Measurements from ENCODE around the gene SOX6. TPM values are rescaled to one million over a fixed set of nuclear protein-coding genes. Genes with fewer than 3 reads are reported as not detected.
"Not testable (repeated sequence)": the region's sequence is repeated elsewhere in the genome, so short reads cannot be mapped to it uniquely, and the experiment has no call there.

SOX6 gene
- total RNA-seq, 4 donors from 2014 or later = 1.7 to 3.6 (median 3.2) TPM

DNA sequence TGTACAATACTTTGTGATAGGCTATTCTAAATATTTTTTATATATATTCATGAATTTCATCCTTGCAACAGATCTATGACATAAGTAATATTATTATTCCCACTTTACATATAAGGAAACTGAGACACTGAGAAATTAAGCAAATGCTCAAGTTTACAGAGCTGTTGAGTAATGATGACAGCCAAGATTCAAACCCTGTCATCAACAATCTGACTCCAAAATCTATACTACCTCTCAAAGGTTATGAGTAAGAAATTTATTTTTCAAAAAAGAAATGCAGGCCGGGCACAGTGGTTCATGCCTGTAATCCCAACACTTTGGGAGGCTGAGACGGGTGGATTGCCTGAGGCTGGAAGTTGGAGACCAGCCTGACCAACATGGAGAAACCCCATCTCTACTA, 22.6 kb upstream of the SOX6 start:
- Histone ChIP-seq H3K4me1 (no peaks in the 10 kb centered on the region), H3K27me3 (no peaks in the 10 kb centered on the region), H3K36me3 (no peaks in the 10 kb centered on the region), H3K27ac (replicated peaks in 1 of 4) (no peak overlapping the region), H3K4me3 (no peak overlapping the region), H3K9me3 (no peaks in the 10 kb centered on the region)
- TF ChIP-seq POLR2A (IDR thresholded peaks at IDR 0.05; ENCODE audit: low read depth) (no peak), POLR2AphosphoS5 (IDR thresholded peaks at IDR 0.05) (no peak), EP300 (IDR thresholded peaks at IDR 0.05) (no peak)
- TF ChIP-seq, protein P1, sequence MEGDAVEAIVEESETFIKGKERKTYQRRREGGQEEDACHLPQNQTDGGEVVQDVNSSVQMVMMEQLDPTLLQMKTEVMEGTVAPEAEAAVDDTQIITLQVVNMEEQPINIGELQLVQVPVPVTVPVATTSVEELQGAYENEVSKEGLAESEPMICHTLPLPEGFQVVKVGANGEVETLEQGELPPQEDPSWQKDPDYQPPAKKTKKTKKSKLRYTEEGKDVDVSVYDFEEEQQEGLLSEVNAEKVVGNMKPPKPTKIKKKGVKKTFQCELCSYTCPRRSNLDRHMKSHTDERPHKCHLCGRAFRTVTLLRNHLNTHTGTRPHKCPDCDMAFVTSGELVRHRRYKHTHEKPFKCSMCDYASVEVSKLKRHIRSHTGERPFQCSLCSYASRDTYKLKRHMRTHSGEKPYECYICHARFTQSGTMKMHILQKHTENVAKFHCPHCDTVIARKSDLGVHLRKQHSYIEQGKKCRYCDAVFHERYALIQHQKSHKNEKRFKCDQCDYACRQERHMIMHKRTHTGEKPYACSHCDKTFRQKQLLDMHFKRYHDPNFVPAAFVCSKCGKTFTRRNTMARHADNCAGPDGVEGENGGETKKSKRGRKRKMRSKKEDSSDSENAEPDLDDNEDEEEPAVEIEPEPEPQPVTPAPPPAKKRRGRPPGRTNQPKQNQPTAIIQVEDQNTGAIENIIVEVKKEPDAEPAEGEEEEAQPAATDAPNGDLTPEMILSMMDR (IDR thresholded peaks at IDR 0.05) = no peak
- WGBS = 94% methylated on average over 2 of the region's 2 CpGs
- intact Hi-C loops (cut with DNase I) = no loop called here
- no peak for DNase-seq (ENCODE audit: extremely low spot score)

DNA sequence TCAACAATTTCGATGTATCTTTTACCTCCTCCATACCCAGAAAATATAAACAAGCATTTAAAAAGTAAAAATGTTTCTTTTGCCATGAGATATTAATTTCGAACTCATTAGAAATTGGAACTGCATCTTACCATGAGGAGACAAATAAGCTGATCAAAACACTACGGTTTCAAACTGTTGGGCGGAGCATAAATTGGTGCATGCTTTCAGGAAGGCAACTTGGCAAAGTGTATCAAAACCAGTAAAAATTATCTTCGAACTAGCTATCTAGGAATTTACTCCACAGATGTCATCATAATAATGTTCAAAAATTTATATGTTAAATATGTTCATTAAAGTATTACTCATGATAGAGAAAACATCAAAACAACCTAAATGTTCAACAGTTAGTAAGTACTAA, 21.4 kb upstream of the SOX6 start:
- Histone ChIP-seq H3K27ac (replicated peaks in 1 of 4) (no peak overlapping the region), H3K27me3 (no peaks in the 10 kb centered on the region), H3K36me3 (no peaks in the 10 kb centered on the region), H3K9me3 (no peaks in the 10 kb centered on the region), H3K4me1 (no peaks in the 10 kb centered on the region), H3K4me3 (no peak overlapping the region)
- TF ChIP-seq POLR2AphosphoS5 (IDR thresholded peaks at IDR 0.05) (no peak), POLR2A (IDR thresholded peaks at IDR 0.05; ENCODE audit: low read depth) (no peak)
- no peak for DNase-seq (ENCODE audit: extremely low spot score)
- intact Hi-C loops (cut with DNase I) = no loop called here
- 79% methylated on average over 5 of the region's 5 CpGs for WGBS

DNA sequence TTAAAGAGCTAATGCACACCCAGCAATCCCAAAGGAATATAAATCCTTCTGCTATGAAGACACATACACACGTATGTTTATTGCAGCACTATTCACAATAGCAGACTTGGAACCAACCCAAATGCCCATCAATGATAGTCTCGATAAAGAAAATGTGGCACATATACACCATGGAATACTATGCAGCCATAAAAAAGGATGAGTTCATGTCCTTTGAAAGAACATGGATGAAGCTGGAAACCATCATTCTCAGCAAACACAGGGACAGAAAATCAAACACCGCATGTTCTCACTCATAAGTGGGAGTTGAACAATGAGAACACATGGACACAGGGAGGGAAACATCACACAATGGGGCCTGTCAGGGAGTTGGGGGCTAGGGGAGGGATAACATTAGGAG, 19.3 kb upstream of the SOX6 start:
- H3K9me3 ChIP-seq; intact Hi-C loops (cut with DNase I); H3K4me1 ChIP-seq; H3K4me3 ChIP-seq; H3K36me3 ChIP-seq; H3K27me3 ChIP-seq; H3K27ac ChIP-seq (replicated peaks in 1 of 4); DNase-seq (ENCODE audit: extremely low spot score): not testable (repeated sequence)
- 90% methylated on average over 3 of the region's 3 CpGs for WGBS

DNA sequence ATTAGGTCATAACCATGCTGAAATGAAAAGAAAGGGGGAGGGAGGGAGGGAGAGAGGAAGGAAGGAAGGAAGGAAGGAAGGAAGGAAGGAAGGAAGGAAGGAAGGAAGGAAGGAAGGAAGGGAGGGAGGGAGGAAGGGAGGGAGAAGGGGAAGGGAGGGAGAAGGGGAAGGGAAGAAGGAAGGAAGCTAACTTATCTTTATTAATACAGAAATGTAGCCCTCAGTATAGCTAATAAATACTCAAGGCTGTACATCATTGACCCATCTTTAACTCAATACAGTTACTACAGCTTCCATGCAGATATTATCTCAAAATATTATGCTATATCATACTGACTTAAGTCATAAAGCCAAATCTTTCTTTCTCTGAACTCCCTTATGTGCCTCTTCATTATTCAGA, 17.4 kb upstream of the SOX6 start:
- no peaks in the 10 kb centered on the region for H3K36me3 ChIP-seq
- no peak overlapping the region for H3K27ac ChIP-seq (replicated peaks in 1 of 4)
- no peak overlapping the region for H3K4me3 ChIP-seq
- H3K4me1 ChIP-seq = no peaks in the 10 kb centered on the region
- TF ChIP-seq, protein P1 (IDR thresholded peaks at IDR 0.05) = no peak
- H3K9me3 ChIP-seq = no peaks in the 10 kb centered on the region
- DNase-seq (ENCODE audit: extremely low spot score) = no peak
- intact Hi-C loops (cut with DNase I) = no loop called here
- H3K27me3 ChIP-seq = no peaks in the 10 kb centered on the region

DNA sequence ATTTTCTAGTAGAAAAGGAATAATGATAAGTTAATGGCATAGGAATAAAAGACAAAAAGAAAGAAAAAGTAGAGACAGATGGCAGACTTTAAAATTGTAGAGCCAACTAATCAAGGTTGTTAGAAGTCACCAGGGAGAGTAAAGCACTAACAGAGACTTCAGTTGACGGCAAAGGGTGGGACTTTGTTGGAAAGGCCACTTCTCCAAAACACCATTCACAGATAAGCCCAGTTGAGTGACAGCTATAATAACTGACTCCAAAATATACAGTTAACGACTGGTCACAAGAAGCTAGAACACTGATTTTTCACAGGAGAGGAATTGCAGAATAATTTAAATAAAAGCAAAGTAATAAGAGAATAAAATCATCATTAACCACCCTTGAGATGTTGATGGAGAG, 16.0 kb upstream of the SOX6 start:
- intact Hi-C loops (cut with DNase I) = no loop called here
- WGBS = 74% methylated on average over 2 of the region's 2 CpGs
- no peaks in the 10 kb centered on the region for H3K36me3 ChIP-seq
- no peaks in the 10 kb centered on the region for H3K9me3 ChIP-seq
- DNase-seq (ENCODE audit: extremely low spot score) = no peak
- H3K27me3 ChIP-seq = no peaks in the 10 kb centered on the region
- no peaks in the 10 kb centered on the region for H3K4me1 ChIP-seq
- no peak overlapping the region for H3K27ac ChIP-seq (replicated peaks in 1 of 4)
- no peak overlapping the region for H3K4me3 ChIP-seq
- TF ChIP-seq EP300 (IDR thresholded peaks at IDR 0.05) (no peak), POLR2AphosphoS5 (IDR thresholded peaks at IDR 0.05) (no peak)
- TF ChIP-seq, protein P1 (IDR thresholded peaks at IDR 0.05) = no peak

DNA sequence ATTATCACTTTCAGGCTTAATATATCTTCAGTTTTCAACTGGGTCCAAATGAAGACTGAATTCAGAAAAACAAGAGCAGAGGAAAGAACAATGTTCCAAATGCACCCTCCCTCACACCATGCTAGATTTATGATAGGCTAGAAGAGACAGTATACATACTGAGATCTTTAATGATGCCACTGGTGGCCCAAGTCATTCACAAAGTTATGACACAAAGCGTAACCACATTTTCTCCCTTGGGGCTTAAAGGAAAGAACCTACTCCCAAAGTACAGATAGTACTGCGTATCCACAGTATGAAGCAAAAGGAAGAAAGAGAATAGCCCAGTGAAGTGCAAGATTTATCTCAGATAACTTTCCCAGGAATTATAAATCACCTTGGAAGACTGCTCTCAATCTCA, 10.9 kb upstream of the SOX6 start:
- Histone ChIP-seq H3K9me3 (no peaks in the 10 kb centered on the region), H3K4me1 (peaks cover 0 to 3% (median 0%) of the 10 kb centered on the region in 4 donors), H3K36me3 (no peaks in the 10 kb centered on the region), H3K27ac (replicated peaks in 1 of 4) (no peak overlapping the region), H3K27me3 (no peaks in the 10 kb centered on the region), H3K4me3 (no peak overlapping the region)
- 98% methylated on average over 2 of the region's 2 CpGs for WGBS
- no peak for DNase-seq (ENCODE audit: extremely low spot score)
- TF ChIP-seq, protein P1 (IDR thresholded peaks at IDR 0.05) = no peak
- TF ChIP-seq POLR2A (IDR thresholded peaks at IDR 0.05; ENCODE audit: low read depth) (no peak), POLR2AphosphoS5 (IDR thresholded peaks at IDR 0.05) (no peak), EP300 (IDR thresholded peaks at IDR 0.05) (no peak)
- intact Hi-C loops (cut with DNase I) = no loop called here

Measured in esophagus muscularis mucosa (tissue), 4 donors.